ENCODE measurements around the gene CALN1. TPM values are rescaled to one million over a fixed set of nuclear protein-coding genes. Genes with fewer than 3 reads are reported as not detected.

The CALN1 gene
- total RNA-seq, 1 donor = under 0.01 TPM

- DNase-seq (ENCODE audit: low read depth) = no peak
These were observed 7.4 kb downstream of the CALN1 start for GRCh38 chr7:72404743-72405142.

DNA sequence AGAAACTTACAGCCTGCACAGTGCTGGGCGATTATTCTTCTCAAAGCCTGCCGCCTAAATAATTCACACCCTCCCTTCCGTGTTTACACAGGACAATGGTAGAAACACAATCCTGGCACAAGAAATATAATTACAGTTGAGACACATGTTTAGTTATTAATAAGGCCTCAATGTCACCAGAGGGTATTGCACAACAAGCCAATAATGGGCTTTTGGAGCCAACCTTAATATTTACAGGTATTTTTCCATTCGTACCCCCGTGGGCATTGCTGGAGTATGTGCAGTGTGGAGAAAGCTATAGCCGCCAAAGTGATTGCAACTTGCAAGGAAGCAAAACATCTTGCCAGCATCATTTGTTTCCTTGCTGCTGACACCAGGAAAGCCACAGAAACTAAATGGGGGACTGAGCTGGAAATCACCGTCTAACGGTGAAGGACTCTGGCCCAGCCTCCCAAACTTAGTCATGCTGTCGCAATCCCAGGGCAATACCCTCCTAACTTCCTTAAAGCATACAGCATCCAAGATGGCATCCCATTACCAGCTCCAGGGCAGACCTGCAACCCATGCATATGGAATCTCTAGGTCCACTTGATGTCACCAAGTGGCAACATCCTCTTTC is 8.6 kb downstream of the CALN1 start:
- TF ChIP-seq CTCF (IDR thresholded peaks at IDR 0.05; ENCODE audit: insufficient read depth, low read depth, low read length) = no peak
- DNase-seq (ENCODE audit: low read depth) = no peak
- no peak overlapping the region for H3K4me3 ChIP-seq (ENCODE audit: low read depth, low read length)

More at GRCh38 chr7:72404743-72405142, 7.4 kb downstream of the CALN1 start:
- no peak overlapping the region for H3K4me3 ChIP-seq (ENCODE audit: low read depth, low read length)
- no peak for TF ChIP-seq CTCF (IDR thresholded peaks at IDR 0.05; ENCODE audit: insufficient read depth, low read depth, low read length)

- no peak for TF ChIP-seq CTCF (IDR thresholded peaks at IDR 0.05; ENCODE audit: insufficient read depth, low read depth, low read length)
- DNase-seq (ENCODE audit: low read depth) = no peak
- no peak overlapping the region for H3K4me3 ChIP-seq (ENCODE audit: low read depth, low read length)
These were observed 18.1 kb downstream of the CALN1 start for GRCh38 chr7:72394016-72394415.

- DNase-seq (ENCODE audit: low read depth) = no peak
- H3K4me3 ChIP-seq (ENCODE audit: low read depth, low read length) = no peak overlapping the region
- no peak for TF ChIP-seq CTCF (IDR thresholded peaks at IDR 0.05; ENCODE audit: insufficient read depth, low read depth, low read length)
These were observed 20.2 kb downstream of the CALN1 start for GRCh38 chr7:72391821-72392377.

- TF ChIP-seq CTCF (IDR thresholded peaks at IDR 0.05; ENCODE audit: insufficient read depth, low read depth, low read length) = no peak
- H3K4me3 ChIP-seq (ENCODE audit: low read depth, low read length) = no peak overlapping the region
- no peak for DNase-seq (ENCODE audit: low read depth)
These were observed 26.0 kb downstream of the CALN1 start for GRCh38 chr7:72386118-72386517.

DNA sequence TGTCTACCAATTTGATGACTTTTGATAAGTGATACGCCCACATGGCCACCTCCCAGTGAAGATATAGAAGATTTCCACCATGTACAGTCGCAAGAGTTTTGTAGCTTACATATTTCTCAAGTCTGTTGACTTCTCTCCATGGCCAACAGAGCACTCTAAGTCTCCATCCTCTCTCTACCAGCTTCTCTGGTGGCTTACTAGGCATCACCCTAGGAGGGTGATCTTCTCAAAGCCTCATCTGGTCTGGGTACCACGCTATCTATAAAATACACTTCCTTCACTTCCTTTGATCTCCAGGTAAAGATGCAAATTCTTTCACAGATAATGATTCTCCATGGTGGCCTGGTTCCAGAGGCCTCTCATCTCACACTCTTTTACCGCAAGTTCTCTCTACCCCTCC is 49.9 kb downstream of the CALN1 start:
- no peak overlapping the region for H3K4me3 ChIP-seq (ENCODE audit: low read depth, low read length)
- TF ChIP-seq CTCF (IDR thresholded peaks at IDR 0.05; ENCODE audit: insufficient read depth, low read depth, low read length) = no peak
- no peak for DNase-seq (ENCODE audit: low read depth)

All from fibroblast of villous mesenchyme (primary cell).